Activated CD8-positive, alpha-beta memory T cell treated with anti-CD3 and anti-CD28 coated beads, Interleukin-2, amount 50 U/mL, for 1 hour (primary cell): Measurements from ENCODE around the gene CD72.
"Not testable (repeated sequence)": the region's sequence is repeated elsewhere in the genome, so short reads cannot be mapped to it uniquely, and the experiment has no call there.

Experiments used
- DNase-seq: peaks from one replicate; pipeline ENCODE4 v3.0.0-alpha.2; 2020; ENCODE audit errors: extremely low read depth

Gene CD72

GRCh38 chr9:35616681-35617459, 1.3 kb downstream of the CD72 start:
- DNase-seq = peak; percentile 45

DNA sequence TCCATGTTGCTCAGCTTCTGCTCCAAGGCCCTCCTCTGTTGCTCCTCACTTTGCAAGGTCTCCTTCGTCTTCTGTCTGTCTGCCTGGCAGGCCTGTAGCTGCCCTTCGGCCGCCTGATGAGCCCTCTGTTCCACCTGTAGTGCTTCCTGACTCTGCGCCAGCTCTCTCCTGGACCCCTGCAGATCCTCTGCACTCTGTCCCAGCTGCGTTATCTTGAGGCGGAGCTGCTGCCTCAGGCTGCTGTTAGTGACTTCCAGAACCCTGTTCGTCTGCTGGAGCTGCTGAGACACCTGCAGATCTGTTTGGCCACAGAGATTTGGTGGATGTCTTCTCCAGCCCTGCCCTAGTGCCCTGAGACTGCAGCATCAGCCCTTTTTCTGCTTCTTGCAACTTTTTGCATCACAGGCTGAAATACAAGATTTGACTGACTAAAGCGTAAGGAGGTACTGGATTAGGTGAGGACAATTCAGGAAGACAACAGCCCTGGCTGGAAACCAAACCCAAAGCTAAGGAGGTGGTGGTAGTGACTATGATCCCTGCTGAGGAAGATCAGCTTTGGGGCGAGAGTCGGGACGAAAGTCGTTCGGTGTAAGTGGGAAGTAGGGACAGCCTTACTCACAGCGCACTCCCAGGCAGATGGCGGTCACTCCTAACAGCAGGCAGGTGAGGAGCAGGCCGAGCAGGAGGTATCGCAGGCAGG, 2.1 kb downstream of the CD72 start:
- no peak for DNase-seq

DNA sequence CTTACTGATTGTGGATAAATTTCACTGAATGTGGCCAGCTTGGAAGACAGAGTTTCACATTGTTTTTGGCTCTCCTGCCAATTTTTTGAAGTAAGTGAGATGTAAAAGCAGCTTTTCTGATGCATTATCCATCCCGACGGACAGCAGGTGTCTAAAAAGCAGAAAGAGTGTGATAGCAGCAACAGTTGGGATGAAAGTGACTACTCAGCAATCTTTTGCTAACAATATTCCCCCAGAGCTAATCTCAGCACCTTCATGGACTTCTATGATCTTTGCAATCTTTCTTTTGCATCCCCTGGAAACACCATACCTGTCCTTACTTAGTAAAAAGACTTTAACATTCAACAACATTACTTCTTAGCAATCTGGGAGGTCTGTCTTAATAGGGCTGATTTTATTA, 5.4 kb downstream of the CD72 start:
- DNase-seq = no peak

DNA sequence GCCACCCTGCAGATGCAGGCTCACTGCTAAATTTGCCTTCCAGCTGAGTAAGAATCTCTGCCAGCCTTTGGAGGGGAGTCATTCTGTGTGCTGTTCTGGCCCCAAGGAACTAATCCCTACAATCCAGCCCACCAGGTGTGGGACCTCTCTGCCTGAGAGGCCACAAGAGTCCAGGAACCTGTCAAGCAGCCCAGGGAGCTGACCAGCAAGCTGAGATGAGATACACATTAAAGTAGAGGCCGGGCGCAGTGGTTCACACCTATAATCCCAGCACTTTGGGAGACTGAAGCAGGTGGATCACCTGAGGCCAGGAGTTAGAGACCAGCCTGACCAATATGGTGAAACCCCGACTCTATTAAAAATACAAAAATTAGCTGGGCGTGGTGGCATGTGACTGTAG, 6.1 kb downstream of the CD72 start:
- DNase-seq = not testable (repeated sequence)

DNA sequence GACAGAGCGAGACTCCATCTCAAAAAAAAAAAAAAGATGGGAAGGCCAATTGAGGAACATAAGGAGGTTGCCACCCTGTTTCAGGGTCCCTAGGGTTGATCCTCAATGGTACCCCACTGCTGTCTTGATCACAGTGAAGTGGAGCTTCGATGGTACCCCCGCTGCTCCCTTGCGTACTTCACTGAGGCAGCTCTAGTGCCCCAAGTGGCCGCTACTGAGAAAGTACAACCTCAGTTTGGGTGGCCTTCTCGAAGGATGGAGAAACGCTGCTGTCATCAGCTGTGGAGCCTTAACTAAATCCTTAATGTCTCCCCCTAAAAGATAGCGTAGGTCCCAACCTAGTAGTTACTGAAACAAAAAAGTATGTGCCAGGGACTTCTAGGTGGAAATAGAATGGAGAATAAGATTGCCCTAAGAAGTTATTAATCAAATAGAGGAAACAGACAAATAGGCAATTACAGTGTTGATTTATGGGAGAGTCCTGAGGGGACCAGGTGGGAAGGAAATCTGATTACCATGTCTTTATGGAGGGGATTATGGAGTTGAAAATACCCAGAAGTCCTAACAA, 6.9 kb downstream of the CD72 start:
- DNase-seq = no peak

DNA sequence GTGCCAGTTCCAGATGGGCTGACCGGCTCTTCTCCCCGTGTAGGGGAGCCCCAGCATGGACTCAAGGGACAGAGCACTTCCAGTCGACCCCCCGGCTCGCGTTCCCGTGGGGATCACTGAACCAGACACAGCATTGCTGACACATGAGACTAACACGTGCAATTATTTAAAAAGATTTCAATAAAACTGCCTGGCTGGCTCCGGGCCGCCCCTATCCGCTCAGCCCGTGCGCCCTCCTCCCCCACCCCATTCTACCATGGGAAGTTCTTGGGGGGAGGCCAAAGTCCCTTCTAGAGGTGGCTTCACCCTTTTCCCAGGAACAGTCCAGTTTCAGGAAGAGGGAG, 8.4 kb downstream of the CD72 start:
- no peak for DNase-seq

DNA sequence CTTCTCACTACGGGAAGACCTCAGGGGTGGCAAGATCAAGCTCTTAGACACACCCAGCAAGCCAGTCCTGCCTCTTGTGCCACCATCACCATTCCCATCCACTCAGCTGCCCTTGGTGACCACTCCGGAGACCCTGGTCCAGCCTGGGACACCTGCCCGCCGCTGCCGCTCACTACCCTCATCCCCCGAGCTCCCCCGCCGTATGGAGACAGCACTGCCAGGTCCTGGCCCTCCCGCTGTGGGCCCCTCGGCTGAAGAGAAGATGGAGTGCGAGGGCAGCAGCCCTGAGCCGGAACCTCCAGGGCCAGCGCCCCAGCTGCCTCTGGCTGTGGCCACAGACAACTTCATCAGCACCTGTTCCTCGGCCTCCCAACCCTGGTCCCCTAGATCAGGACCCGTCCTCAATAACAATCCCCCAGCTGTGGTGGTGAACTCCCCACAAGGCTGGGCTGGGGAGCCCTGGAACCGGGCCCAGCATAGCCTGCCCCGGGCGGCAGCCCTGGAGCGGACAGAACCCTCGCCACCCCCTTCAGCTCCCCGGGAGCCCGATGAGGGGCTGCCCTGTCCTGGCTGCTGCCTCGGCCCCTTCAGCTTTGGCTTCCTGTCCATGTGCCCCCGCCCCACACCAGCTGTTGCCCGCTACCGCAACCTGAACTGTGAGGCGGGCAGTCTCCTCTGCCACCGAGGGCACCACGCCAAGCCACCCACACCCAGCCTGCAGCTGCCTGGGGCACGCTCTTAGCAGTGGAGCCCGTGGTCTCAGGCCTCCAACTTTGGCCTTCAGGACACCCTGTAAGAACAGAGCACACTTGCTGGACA, 9.0 kb downstream of the CD72 start:
- DNase-seq = no peak

DNA sequence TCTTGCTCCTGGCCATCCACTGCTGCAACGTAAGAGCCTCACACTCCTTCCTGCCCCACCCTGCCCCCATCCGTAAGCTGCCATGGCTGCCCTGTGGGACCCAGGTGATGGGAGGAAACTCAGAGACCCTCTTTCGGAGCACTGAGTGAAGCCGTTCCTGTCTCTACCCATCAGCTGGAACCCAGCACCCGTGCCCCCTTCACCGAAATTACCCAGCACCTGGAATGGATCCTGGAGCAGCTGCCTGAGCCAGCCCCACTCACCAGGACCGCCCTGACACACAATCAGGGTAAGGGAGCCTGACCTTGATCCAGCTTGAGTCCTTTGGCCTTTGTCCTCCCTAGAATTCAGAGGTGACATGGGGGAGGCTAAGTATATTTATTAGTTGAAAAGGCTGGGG, 10.0 kb downstream of the CD72 start:
- no peak for DNase-seq

DNA sequence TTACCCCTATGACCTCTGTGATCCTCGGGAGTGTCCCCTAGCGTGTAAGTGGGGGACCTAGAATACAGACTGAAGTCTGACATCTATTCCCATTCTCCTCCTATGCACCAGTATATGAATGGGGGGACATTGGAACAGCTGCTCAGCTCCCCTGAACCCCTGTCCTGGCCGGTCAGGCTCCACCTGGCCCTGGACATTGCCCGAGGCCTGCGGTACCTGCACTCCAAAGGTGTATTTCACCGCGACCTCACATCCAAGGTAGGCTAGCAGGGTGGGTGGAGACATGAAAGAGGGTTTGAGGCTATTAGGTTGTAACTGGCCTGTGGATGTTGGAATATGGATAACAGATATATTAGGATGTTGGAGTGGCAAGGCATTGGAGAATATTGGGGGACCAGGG, 11.5 kb downstream of the CD72 start:
- DNase-seq = no peak

GRCh38 chr9:35606138-35606504, 12.1 kb downstream of the CD72 start:
- no peak for DNase-seq

DNA sequence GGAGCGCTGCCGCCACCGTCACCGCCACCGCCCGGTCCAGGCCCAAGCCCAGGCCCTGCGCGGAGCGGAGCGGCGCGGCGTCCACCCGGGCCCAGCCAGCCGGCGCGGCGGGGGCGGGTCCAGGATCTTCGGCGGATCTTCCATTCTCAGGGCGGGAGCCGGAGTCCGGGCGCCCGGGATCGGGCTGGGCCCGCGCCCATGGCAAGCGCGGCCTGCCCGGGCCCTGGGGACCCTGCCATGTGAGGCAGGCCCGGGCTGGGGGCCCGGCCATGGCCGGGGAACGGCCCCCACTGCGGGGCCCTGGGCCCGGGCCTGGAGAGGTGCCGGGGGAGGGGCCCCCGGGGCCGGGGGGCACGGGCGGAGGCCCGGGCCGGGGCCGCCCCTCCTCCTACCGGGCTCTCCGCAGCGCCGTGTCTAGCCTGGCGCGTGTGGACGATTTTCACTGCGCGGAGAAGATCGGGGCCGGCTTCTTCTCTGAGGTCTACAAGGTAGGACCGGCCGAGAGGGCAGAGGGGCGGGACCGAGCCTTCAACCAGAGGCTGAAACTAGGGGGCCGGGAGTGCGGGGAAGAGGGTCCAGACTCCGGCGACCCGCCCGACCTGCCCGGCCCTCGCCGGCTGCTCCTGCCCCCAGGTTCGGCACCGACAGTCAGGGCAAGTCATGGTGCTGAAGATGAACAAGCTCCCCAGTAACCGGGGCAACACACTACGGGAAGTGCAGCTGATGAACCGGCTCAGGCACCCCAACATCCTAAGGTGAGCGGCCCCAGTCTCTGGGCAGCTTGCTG, 12.7 kb downstream of the CD72 start:
- DNase-seq = no peak

GRCh38 chr9:35604578-35605350, 13.4 kb downstream of the CD72 start, which contains the start of gene TESK1:
Gene TESK1 (plus strand): TSS chr9:35605262. CDS start chr9:35605620, 358 bp downstream.
- peak; percentile 47 for DNase-seq

GRCh38 chr9:35603986-35604577, 14.1 kb downstream of the CD72 start:
- DNase-seq = peak; percentile 99

- DNase-seq = no peak
Observed at GRCh38 chr9:35603506-35603985, 14.7 kb downstream of the CD72 start.

DNA sequence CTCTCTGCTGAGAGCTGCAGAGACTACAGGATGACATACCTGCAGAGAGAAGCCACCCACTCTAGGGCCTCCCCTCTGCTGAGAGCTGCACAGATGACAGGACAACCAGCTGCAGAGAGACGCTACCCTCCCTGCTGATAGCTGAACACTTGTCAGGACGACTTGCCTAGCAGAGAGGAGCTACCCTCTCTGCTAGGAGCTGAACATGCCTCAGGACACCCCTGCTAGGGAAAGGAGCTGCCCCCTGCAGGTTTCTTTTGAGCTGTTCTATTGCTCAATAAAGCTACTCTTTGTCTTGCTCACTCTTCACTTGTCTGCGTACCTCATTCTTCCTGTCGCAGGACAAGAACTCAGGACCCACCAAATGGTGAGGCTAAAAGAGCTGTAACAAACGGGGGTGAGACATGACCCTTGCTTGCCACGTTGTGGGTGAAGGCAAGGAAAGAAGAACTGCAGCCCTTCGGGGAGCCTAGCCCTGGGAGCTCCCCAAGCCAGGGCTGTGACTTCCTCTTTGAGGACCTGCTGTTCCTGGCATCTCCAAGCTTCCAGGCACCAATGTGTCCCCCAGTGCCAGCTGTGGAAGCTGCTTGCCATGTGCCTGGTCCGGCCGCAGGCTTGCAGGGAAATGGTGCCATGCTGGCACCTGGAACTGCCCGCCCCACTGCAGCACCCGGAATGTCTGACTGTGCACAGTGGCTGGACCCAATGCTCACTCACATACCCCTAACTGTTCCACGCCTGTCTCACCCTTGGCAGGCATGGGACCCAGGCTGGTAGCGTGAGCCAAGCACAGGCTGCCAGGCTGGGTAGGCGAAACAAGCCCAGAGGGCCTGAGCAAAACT, 18.2 kb downstream of the CD72 start:
- DNase-seq = no peak

- DNase-seq = no peak
Observed at GRCh38 chr9:35598866-35599590, 19.2 kb downstream of the CD72 start.

DNA sequence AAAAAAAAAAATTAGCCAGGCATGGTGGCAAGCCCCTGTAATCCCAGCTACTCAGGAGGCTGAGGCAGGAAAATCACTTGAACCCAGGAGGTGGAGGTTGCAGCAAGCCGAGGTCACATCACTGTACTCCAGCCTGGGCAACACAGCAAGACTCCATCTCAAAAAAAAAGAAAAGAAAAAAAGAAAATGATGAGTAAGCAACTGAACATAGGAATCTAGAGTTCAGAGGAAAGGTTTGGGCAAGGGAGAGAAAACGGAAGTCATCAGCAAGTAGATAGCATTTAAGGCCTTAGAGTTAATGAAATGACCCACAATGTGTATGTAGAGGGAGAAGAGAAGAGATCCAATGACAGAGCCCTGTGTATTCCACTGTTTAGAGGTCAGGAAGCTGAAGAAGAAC, 21.3 kb downstream of the CD72 start:
- DNase-seq = not testable (repeated sequence)

DNA sequence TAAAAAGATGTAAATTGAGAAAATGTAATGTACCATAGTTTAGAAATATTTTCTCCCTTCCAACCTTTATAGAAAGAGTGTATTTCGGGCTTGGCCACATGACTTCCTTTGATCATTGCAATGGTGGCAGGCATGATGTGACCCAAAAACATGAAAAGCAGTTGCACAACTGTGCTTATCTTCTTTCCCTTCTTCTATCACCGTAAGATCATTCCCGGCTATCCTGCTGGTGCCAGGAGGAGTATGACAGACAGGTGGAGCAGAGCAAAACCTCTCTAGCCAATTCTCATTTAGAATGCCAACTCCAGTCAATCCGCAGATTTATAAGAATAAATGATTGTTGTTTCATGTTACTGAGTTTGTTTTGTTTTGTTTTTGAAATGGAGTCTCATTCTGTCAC, 23.7 kb downstream of the CD72 start:
- DNase-seq = no peak

DNA sequence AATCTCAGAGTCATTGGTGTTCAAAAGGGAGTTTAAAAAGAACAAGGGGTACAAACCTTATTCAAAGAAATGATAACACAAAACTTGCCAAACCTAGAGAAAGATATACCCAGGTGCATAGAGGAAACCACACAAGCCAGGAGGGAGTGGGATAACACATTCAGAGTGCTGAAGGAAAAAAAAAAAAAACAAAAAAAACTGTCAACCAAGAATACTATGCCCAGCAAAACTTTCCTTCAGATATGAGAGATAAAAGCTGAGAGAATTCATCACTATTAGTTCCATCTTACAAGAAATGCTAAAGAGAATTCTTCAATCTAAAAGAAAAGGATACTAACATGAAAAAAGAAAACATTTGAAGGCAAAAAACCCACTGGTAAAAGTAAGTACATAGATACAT, 24.6 kb downstream of the CD72 start:
- no peak for DNase-seq
